B cell (primary cell): ENCODE data around the gene MYBPC3. TPM values are rescaled to one million over a fixed set of nuclear protein-coding genes. Genes with fewer than 3 reads are reported as not detected.

Experiments
- ATAC-seq: fragments of 200-7000 bp; cut with Tn5 transposase; one replicate; pipeline ENCODE4 v1.10.0; 2021; ENCODE audit warnings: low read depth, mild to moderate bottlenecking, moderate number of reproducible peaks, moderate library complexity
- CTCF ChIA-PET: fragments of 350-600 bp; sonication (Branson Sonifier 250); formaldehyde crosslinking; loops from one replicate; lab custom pipeline; 2021; ENCODE audit warnings: antibody characterized with exemption, inconsistent platforms; lab: Charles Lee
- POLR2A ChIA-PET: fragments of 350-600 bp; sonication (Branson Sonifier 250); formaldehyde crosslinking; loops from one replicate; lab custom pipeline; 2021; ENCODE audit warnings: antibody characterized with exemption; lab: Charles Lee
- DNase-seq: peaks from one replicate; pipeline ENCODE4 v3.0.0; 2013
- H2AFZ ChIP-seq: 2 replicates; pipeline ENCODE4 v1.6.1; 2012; ENCODE audit warnings: mild to moderate bottlenecking, low read depth, low read length; ENCODE audit not compliant: insufficient read depth, poor library complexity, severe bottlenecking
- H3K27ac ChIP-seq, 2 donors: 1 replicate in 1 of 2; 2 replicates in 1 of 2; pipeline ENCODE4 v1.5.1; 2012 to 2013; ENCODE audit warnings: low read length in 2 of 2, mild to moderate bottlenecking in 2 of 2, moderate library complexity in 1 of 2
- H3K27me3 ChIP-seq, 4 experiments: fragments of 200-600 bp in 1 of 4; sonication (generic) in 1 of 4; replicated peaks in 1 of 4; 1 replicate in 2 of 4; 2 replicates in 2 of 4; pipeline versions ENCODE4 v1.6.1 to v1.7.0; 2013 to 2016; ENCODE audit warnings: low read length in 3 of 4, mild to moderate bottlenecking in 2 of 4, mixed read lengths in 1 of 4, moderate library complexity in 1 of 4; ENCODE audit not compliant: insufficient read depth in 4 of 4, control insufficient read depth in 3 of 4; ENCODE audit errors: control extremely low read depth in 1 of 4
- H3K36me3 ChIP-seq, 2 experiments: replicated peaks in 1 of 2; 1 replicate in 1 of 2; 2 replicates in 1 of 2; pipeline versions ENCODE4 v1.6.1 to v1.7.1; 2013; ENCODE audit warnings: low read length in 1 of 2; ENCODE audit not compliant: insufficient read depth in 2 of 2, control insufficient read depth in 1 of 2; ENCODE audit errors: control extremely low read depth in 1 of 2, extremely low read depth in 1 of 2
- H3K4me1 ChIP-seq, 2 donors: fragments of 200-600 bp in 1 of 2; sonication (generic) in 1 of 2; 1 replicate in 1 of 2; 2 replicates in 1 of 2; pipeline versions ENCODE4 v1.5.1 to v1.6.1; 2013 to 2017; ENCODE audit warnings: low read length in 2 of 2; ENCODE audit not compliant: control insufficient read depth in 2 of 2, insufficient read depth in 2 of 2
- H3K4me2 ChIP-seq: replicated peaks from 2 replicates; pipeline ENCODE3; 2012; ENCODE audit warnings: mild to moderate bottlenecking, low read depth, low read length; ENCODE audit not compliant: poor library complexity, severe bottlenecking
- H3K4me3 ChIP-seq, 5 experiments: fragments of 200-600 bp in 1 of 5; sonication (generic) in 1 of 5; 1 replicate in 3 of 5; 2 replicates in 2 of 5; pipeline versions ENCODE4 v1.5.1 to v1.7.0; 2011 to 2016; ENCODE audit warnings: low read length in 4 of 5, mild to moderate bottlenecking in 4 of 5, low read depth in 2 of 5, control low read depth in 1 of 5, moderate library complexity in 1 of 5; ENCODE audit not compliant: insufficient read depth in 1 of 5; ENCODE audit errors: control extremely low read depth in 1 of 5, extremely low read depth in 1 of 5
- H3K79me2 ChIP-seq: fragments of 200-600 bp; sonication (generic); one replicate; pipeline ENCODE4 v1.6.0; 2016; ENCODE audit warnings: low read length; ENCODE audit not compliant: control insufficient read depth, insufficient read depth
- H3K9ac ChIP-seq: fragments of 200-600 bp; sonication (generic); 2 replicates; pipeline ENCODE4 v1.6.1; 2017; ENCODE audit warnings: mild to moderate bottlenecking, low read length, moderate library complexity
- H3K9me3 ChIP-seq, 3 donors: one replicate each; pipeline versions ENCODE4 v1.6.1 to v1.7.1; 2013; ENCODE audit warnings: low read length in 2 of 3; ENCODE audit not compliant: control insufficient read depth in 2 of 3, insufficient read depth in 1 of 3; ENCODE audit errors: control extremely low read depth in 1 of 3
- H4K20me1 ChIP-seq: 2 replicates; pipeline ENCODE4 v1.6.0; 2012; ENCODE audit warnings: mild to moderate bottlenecking, low read length; ENCODE audit not compliant: insufficient read depth, control insufficient read depth, poor library complexity, severe bottlenecking
- H3K27ac Mint-ChIP-seq: one replicate; pipeline ENCODE4 v1.8.0; 2021; ENCODE audit warnings: mixed read lengths
- H3K27me3 Mint-ChIP-seq: one replicate; pipeline ENCODE4 v1.8.0; 2021; ENCODE audit warnings: mixed read lengths
- H3K4me1 Mint-ChIP-seq: one replicate; pipeline ENCODE4 v1.8.0; 2021; ENCODE audit warnings: mixed read lengths
- H3K4me3 Mint-ChIP-seq: one replicate; pipeline ENCODE4 v1.8.0; 2021; ENCODE audit warnings: mixed read lengths
- H3K9me3 Mint-ChIP-seq: one replicate; pipeline ENCODE4 v1.8.0; 2022; ENCODE audit warnings: mixed read lengths; ENCODE audit not compliant: insufficient read depth
- EZH2 ChIP-seq: IDR thresholded peaks from 2 replicates; pipeline ENCODE4 v1.6.1; 2012; ENCODE audit warnings: borderline replicate concordance, low read depth, mild to moderate bottlenecking, moderate library complexity, low read length; ENCODE audit not compliant: insufficient read depth, poor library complexity, severe bottlenecking
- WGBS: methylation state at CpG from one replicate; pipeline ENCODE4 v1.1.5; 2013; ENCODE audit warnings: missing lambda C conversion rate; ENCODE audit not compliant: insufficient coverage; 5-methylcytosine and 5-hydroxymethylcytosine counted together
- intact Hi-C: fragments of 100-400 bp; cut with micrococcal nuclease; formaldehyde crosslinking; loops from one replicate; pipeline ENCODE4 v1.10.0; 2022
- polyA plus RNA-seq: library from polyadenylated mRNA; depleted of rRNA; stranded (reverse); fragments of >200 nt; gene quantifications from 2 replicates; pipeline ENCODE4 v1.2.3, GENCODE V29; 2012
- total RNA-seq, 2 donors: library from RNA; stranded (reverse); fragments of 120-200 nt in 1 of 2; gene quantifications; 1 replicate in 1 of 2; 2 replicates in 1 of 2; pipeline versions ENCODE4 v1.2.3 to v1.2.4, GENCODE V29; 2013 to 2022
- TF ChIP-seq, protein P1 (sequence below): fragments of 200-600 bp; IDR thresholded peaks from one replicate; pipeline ENCODE4 v1.8.0; 2022; ENCODE audit warnings: antibody characterized with exemption, mild to moderate bottlenecking

Gene MYBPC3
- total and polyA plus RNA-seq, 2 donors (not counting 1 experiment from before 2014, with no cell fraction given), result 0.67 to 1.4 TPM

DNA sequence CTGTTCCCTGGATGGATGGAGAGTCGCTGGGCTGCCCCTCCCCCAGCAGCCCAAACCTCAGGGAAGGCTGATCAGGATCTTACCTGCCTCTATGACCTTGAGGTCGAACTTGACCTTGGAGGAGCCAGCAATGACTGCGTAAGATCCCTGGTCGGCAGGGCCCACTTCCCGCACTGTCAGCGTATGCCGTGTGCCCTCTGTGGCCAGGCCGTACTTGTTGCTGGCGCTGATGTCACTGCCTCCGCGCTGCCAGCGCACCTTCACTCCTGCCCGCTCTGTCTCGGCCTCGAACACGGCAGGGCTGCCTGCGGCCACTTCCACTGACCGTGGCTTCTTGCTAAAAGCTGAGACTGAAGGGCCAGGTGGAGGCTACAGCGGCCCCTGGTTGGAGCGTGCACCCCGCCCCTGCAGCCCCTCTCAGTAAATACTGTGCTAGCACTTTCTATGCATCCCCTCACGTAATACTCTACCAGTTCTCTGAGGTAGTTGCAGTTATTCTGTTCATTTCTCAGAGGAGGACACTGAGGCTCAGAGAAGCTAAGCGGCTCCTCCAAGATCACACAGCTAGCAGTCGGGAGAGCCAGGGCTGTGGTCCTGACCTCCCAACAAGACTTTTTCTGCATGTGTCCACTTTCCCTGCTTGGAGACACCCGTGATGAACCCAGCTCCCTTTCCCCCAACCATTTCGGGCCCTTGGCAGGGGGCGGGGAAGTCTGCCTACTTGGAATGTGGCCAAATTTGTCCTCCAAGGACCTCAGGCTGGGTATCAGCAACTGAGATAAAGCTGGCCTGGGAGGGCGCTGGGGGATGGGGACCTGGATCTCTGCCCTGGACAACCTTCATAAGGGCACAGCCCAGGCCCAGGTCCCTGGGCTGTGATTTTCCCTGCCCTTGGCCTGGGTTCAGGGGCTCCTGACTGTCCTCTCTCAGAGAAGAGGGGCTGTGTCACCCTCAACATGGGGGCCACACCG, 1.1 kb downstream of the MYBPC3 start:
- POLR2A ChIA-PET, result interaction anchor here (0.6 kb wide), 1 partner anchor 189 kb away, joined by 7 read pairs; no protein-coding TSS in a partner anchor
- WGBS, result 94% methylated on average over 24 of the region's 29 CpGs
- DNase-seq (no peak), ATAC-seq (no peak)
- Mint-ChIP-seq H3K9me3 (no peaks in the 10 kb centered on the region), H3K27me3 (no peaks in the 10 kb centered on the region), H3K4me1 (no peaks in the 10 kb centered on the region), H3K4me3 (no peak overlapping the region), H3K27ac (no peak overlapping the region)
- Histone ChIP-seq H3K36me3 (peaks cover 0 to 12% of the 10 kb centered on the region in 2 experiments), H3K9ac (no peak overlapping the region), H3K4me3 (no peak overlapping the region), H3K79me2 (no peaks in the 10 kb centered on the region), H4K20me1 (peaks cover 18% of the 10 kb centered on the region), H3K4me2 (no peak overlapping the region), H3K27me3 (no peaks in the 10 kb centered on the region), H3K27ac (no peak overlapping the region), H3K4me1 (no peaks in the 10 kb centered on the region), H3K9me3 (peaks cover 0 to 4% (median 0%) of the 10 kb centered on the region in 3 donors), H2AFZ (no peak overlapping the region)
- intact Hi-C loops, result no loop called here
- CTCF ChIA-PET, result interaction anchor here (1.8 kb wide), 1 partner anchor 61 kb away, joined by 4 read pairs; no protein-coding TSS in a partner anchor
- TF ChIP-seq EZH2, result no peak
- TF ChIP-seq, protein P1, sequence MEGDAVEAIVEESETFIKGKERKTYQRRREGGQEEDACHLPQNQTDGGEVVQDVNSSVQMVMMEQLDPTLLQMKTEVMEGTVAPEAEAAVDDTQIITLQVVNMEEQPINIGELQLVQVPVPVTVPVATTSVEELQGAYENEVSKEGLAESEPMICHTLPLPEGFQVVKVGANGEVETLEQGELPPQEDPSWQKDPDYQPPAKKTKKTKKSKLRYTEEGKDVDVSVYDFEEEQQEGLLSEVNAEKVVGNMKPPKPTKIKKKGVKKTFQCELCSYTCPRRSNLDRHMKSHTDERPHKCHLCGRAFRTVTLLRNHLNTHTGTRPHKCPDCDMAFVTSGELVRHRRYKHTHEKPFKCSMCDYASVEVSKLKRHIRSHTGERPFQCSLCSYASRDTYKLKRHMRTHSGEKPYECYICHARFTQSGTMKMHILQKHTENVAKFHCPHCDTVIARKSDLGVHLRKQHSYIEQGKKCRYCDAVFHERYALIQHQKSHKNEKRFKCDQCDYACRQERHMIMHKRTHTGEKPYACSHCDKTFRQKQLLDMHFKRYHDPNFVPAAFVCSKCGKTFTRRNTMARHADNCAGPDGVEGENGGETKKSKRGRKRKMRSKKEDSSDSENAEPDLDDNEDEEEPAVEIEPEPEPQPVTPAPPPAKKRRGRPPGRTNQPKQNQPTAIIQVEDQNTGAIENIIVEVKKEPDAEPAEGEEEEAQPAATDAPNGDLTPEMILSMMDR, result no peak

DNA sequence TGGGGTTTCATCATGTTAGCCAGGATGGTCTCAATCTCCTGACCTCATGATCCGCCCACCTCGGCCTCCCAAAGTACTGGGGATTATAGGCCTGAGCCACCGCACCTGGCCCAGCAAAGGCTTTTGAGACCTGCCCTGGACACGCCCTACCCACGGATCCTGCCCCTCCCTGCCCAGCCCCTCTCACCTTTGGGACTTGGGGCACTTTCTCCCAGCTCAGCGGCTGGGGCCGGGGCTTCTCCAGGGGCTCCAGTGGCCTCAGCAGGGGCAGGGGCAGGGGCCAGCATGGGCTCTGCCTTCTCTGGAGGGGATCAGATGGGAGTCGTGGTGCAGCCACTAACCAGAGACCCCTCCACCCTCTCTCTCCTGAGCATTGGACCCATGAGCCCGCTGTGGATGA, 2.2 kb downstream of the MYBPC3 start:
- H3K9me3 ChIP-seq, result no peaks in the 10 kb centered on the region
- no peak overlapping the region for H3K27ac ChIP-seq
- DNase-seq (no peak), ATAC-seq (no peak)
- Mint-ChIP-seq H3K4me3 (no peak overlapping the region), H3K9me3 (no peaks in the 10 kb centered on the region), H3K27me3 (no peaks in the 10 kb centered on the region), H3K4me1 (no peaks in the 10 kb centered on the region), H3K27ac (no peak overlapping the region)
- H3K27me3 ChIP-seq, result no peaks in the 10 kb centered on the region
- intact Hi-C loops, result no loop called here
- H3K4me2 ChIP-seq, result no peak overlapping the region
- H3K9ac ChIP-seq, result no peak overlapping the region
- WGBS, result 83% methylated on average over 6 of the region's 9 CpGs
- CTCF ChIA-PET, result interaction anchor here (1.8 kb wide), 1 partner anchor 62 kb away, joined by 4 read pairs; no protein-coding TSS in a partner anchor
- POLR2A ChIA-PET, result no interaction called here
- H3K79me2 ChIP-seq, result no peaks in the 10 kb centered on the region
- H2AFZ ChIP-seq, result no peak overlapping the region
- peaks cover 7% of the 10 kb centered on the region for H4K20me1 ChIP-seq
- H3K4me3 ChIP-seq, result no peak overlapping the region
- peaks cover 0 to 10% of the 10 kb centered on the region in 2 experiments for H3K36me3 ChIP-seq
- H3K4me1 ChIP-seq, result no peaks in the 10 kb centered on the region
- TF ChIP-seq, protein P1, result no peak
- no peak for TF ChIP-seq EZH2
